H1 (cell line): Measurements from ENCODE around the gene CTAGE1. TPM values are rescaled to one million over a fixed set of nuclear protein-coding genes. Genes with fewer than 3 reads are reported as not detected.

Source experiments
- CTCF ChIA-PET: fragments of 300-600 bp; sonication (Branson Sonifier 250); formaldehyde crosslinking; loops from one replicate; lab custom pipeline; 2021; ENCODE audit not compliant: partially characterized antibody; lab: Charles Lee
- POLR2A ChIA-PET: fragments of 300-600 bp; sonication (Branson Sonifier 250); formaldehyde crosslinking; loops from one replicate; lab custom pipeline; 2021; ENCODE audit warnings: inconsistent platforms; ENCODE audit not compliant: partially characterized antibody; lab: Charles Lee
- DNase-seq, 2 experiments: peaks; one replicate each; pipeline versions ENCODE4 v3.0.0 to v3.0.0-alpha.2; 2010 to 2022; ENCODE audit warnings: low spot score in 2 of 2, low read depth in 1 of 2, mixed read lengths in 1 of 2
- FAIRE-seq: peaks from 2 replicates; lab custom pipeline; 2011; peaks lifted over from hg19 to GRCh38; lab: Jason Lieb, UNC
- H2AFZ ChIP-seq: 2 replicates; pipeline ENCODE4 v1.8.1; 2012; ENCODE audit warnings: low read length, inconsistent platforms
- H2AK5ac ChIP-seq: 2 replicates; pipeline ENCODE4 v1.6.1; 2013; ENCODE audit warnings: low read depth, low read length
- H2BK120ac ChIP-seq: replicated peaks from 2 replicates; pipeline ENCODE3; 2013; ENCODE audit warnings: low read depth, low read length, inconsistent platforms
- H2BK12ac ChIP-seq: 2 replicates; pipeline ENCODE4 v1.6.1; 2013; ENCODE audit warnings: low read depth, low read length
- H2BK15ac ChIP-seq: 2 replicates; pipeline ENCODE4 v1.6.1; 2013; ENCODE audit warnings: low read length
- H2BK20ac ChIP-seq: 2 replicates; pipeline ENCODE4 v1.6.1; 2013; ENCODE audit warnings: low read length
- H2BK5ac ChIP-seq: 2 replicates; pipeline ENCODE4 v1.6.1; 2013; ENCODE audit warnings: low read depth, low read length
- H3K14ac ChIP-seq: 2 replicates; pipeline ENCODE4 v1.6.1; 2013; ENCODE audit warnings: inconsistent platforms; ENCODE audit not compliant: insufficient read length
- H3K18ac ChIP-seq: 2 replicates; pipeline ENCODE4 v1.6.1; 2013; ENCODE audit warnings: low read length; ENCODE audit errors: extremely low read depth
- H3K23ac ChIP-seq: 2 replicates; pipeline ENCODE4 v1.6.1; 2013; ENCODE audit warnings: inconsistent platforms; ENCODE audit not compliant: insufficient read length
- H3K23me2 ChIP-seq: 2 replicates; pipeline ENCODE4 v1.6.1; 2013; ENCODE audit warnings: low read depth, low read length
- H3K27ac ChIP-seq: 2 replicates; pipeline ENCODE4 v1.6.1; 2011; ENCODE audit warnings: low read depth, low read length, inconsistent platforms
- H3K27me3 ChIP-seq, 4 experiments: replicated peaks in 1 of 4; 1 replicate in 1 of 4; 2 replicates in 3 of 4; pipeline versions ENCODE4 v1.6.1 to v1.8.1; 2011 to 2013; ENCODE audit warnings: low read length in 3 of 4, mild to moderate bottlenecking in 3 of 4, inconsistent platforms in 2 of 4, mixed read lengths in 2 of 4, moderate library complexity in 1 of 4; ENCODE audit not compliant: control insufficient read depth in 3 of 4, insufficient read depth in 3 of 4; ENCODE audit errors: extremely low read depth in 1 of 4
- H3K36me3 ChIP-seq, 4 experiments: 2 replicates each; pipeline versions ENCODE4 v1.6.1 to v1.8.1; 2011 to 2013; ENCODE audit warnings: mild to moderate bottlenecking in 4 of 4, low read length in 3 of 4, moderate library complexity in 2 of 4, control low read depth in 1 of 4, inconsistent platforms in 1 of 4; ENCODE audit not compliant: insufficient read depth in 4 of 4, control insufficient read depth in 2 of 4
- H3K4ac ChIP-seq: replicated peaks from 2 replicates; pipeline ENCODE3; 2013; ENCODE audit warnings: low read length, low read depth, mixed read lengths, inconsistent platforms; ENCODE audit not compliant: insufficient read length
- H3K4me1 ChIP-seq, 4 experiments: replicated peaks in 1 of 4; 1 replicate in 1 of 4; 2 replicates in 3 of 4; pipeline versions ENCODE4 v1.6.1 to v1.8.1; 2011 to 2013; ENCODE audit warnings: low read length in 3 of 4, inconsistent platforms in 2 of 4, mixed read lengths in 1 of 4; ENCODE audit not compliant: insufficient read depth in 4 of 4, control insufficient read depth in 3 of 4
- H3K4me2 ChIP-seq, 2 experiments: 2 replicates each; pipeline versions ENCODE4 v1.6.1 to v1.8.1; 2011 to 2013; ENCODE audit warnings: low read depth in 2 of 2, low read length in 2 of 2, control low read depth in 1 of 2, inconsistent platforms in 1 of 2, mild to moderate bottlenecking in 1 of 2; ENCODE audit not compliant: insufficient read depth in 1 of 2
- H3K4me3 ChIP-seq, 4 experiments: fragments of 200-600, 300-600 bp in 1 of 4; sonication (generic), shearing (Covaris generic), sonication (Bioruptor Twin) in 1 of 4; 2 replicates each; pipeline versions ENCODE4 v1.5.1 to v1.8.1; 2011 to 2016; ENCODE audit warnings: low read length in 4 of 4, low read depth in 3 of 4, control low read depth in 2 of 4, inconsistent platforms in 2 of 4, mild to moderate bottlenecking in 2 of 4, mixed read lengths in 1 of 4, moderate library complexity in 1 of 4; ENCODE audit not compliant: insufficient read depth in 2 of 4; ENCODE audit errors: extremely low read depth in 1 of 4
- H3K56ac ChIP-seq: replicated peaks from 2 replicates; pipeline ENCODE3; 2013; ENCODE audit warnings: low read depth, mild to moderate bottlenecking, mixed read lengths, low read length, inconsistent platforms; ENCODE audit not compliant: insufficient read length
- H3K79me1 ChIP-seq: 2 replicates; pipeline ENCODE4 v1.6.1; 2013; ENCODE audit warnings: low read depth, low read length, control low read depth
- H3K79me2 ChIP-seq, 2 experiments: 2 replicates each; pipeline versions ENCODE4 v1.6.1 to v1.8.1; 2012 to 2013; ENCODE audit warnings: low read length in 2 of 2, mild to moderate bottlenecking in 2 of 2, inconsistent platforms in 1 of 2; ENCODE audit not compliant: insufficient read depth in 2 of 2, control insufficient read depth in 1 of 2
- H3K9ac ChIP-seq, 4 experiments: replicated peaks in 1 of 4; 1 replicate in 1 of 4; 2 replicates in 3 of 4; pipeline versions ENCODE4 v1.6.1 to v1.8.1; 2011 to 2013; ENCODE audit warnings: low read depth in 3 of 4, low read length in 3 of 4, control low read depth in 2 of 4, mild to moderate bottlenecking in 2 of 4, moderate library complexity in 2 of 4, inconsistent platforms in 1 of 4; ENCODE audit errors: extremely low read depth in 1 of 4
- H3K9me3 ChIP-seq, 2 experiments: 2 replicates each; pipeline versions ENCODE4 v1.6.1 to v1.8.1; 2012 to 2013; ENCODE audit warnings: mild to moderate bottlenecking in 2 of 2, moderate library complexity in 2 of 2, control low read depth in 1 of 2, inconsistent platforms in 1 of 2, low read depth in 1 of 2, low read length in 1 of 2, mixed read lengths in 1 of 2; ENCODE audit not compliant: insufficient read depth in 2 of 2
- H4K20me1 ChIP-seq, 2 experiments: replicated peaks in 1 of 2; 2 replicates each; pipeline versions ENCODE3 to v1.8.1; 2011 to 2013; ENCODE audit warnings: inconsistent platforms in 2 of 2, low read length in 2 of 2, mild to moderate bottlenecking in 1 of 2; ENCODE audit not compliant: insufficient read depth in 2 of 2, control insufficient read depth in 1 of 2
- H4K5ac ChIP-seq: 2 replicates; pipeline ENCODE4 v1.6.1; 2013; ENCODE audit warnings: low read length, low read depth, mixed read lengths, inconsistent platforms; ENCODE audit not compliant: insufficient read length
- H4K8ac ChIP-seq: 2 replicates; pipeline ENCODE4 v1.8.0; 2013; ENCODE audit warnings: mild to moderate bottlenecking, moderate library complexity, low read length, inconsistent platforms; ENCODE audit not compliant: insufficient read depth; ENCODE audit errors: extremely low read depth
- H4K91ac ChIP-seq: replicated peaks from 2 replicates; pipeline ENCODE3; 2013; ENCODE audit warnings: low read length, mixed read lengths, inconsistent platforms; ENCODE audit not compliant: insufficient read length
- BRCA1 ChIP-seq: IDR thresholded peaks from 2 replicates; pipeline ENCODE4 v1.6.1; 2012; ENCODE audit warnings: low read depth, low read length, improper control_type of control experiment
- CTCF ChIP-seq, 3 experiments: IDR thresholded peaks; 1 replicate in 2 of 3; 2 replicates in 1 of 3; pipeline versions ENCODE4 v1.5.1 to v1.6.1; 2011; ENCODE audit warnings: low read length in 3 of 3, mild to moderate bottlenecking in 3 of 3, inconsistent platforms in 2 of 3, low read depth in 1 of 3, moderate library complexity in 1 of 3; ENCODE audit not compliant: insufficient read depth in 1 of 3; ENCODE audit errors: control extremely low read depth in 1 of 3
- EZH2 ChIP-seq: fragments of 200-600 bp; sonication (generic); IDR thresholded peaks from 2 replicates; pipeline ENCODE4 v1.7.1; 2012; ENCODE audit warnings: low read depth, mild to moderate bottlenecking, moderate library complexity, low read length, inconsistent platforms; ENCODE audit not compliant: severe bottlenecking
- GTF2F1 ChIP-seq: IDR thresholded peaks from 2 replicates; pipeline ENCODE4 v1.6.1; 2012; ENCODE audit warnings: low read depth, low read length, improper control_type of control experiment, borderline replicate concordance
- HDAC2 ChIP-seq, 2 experiments: fragments of 300-600 bp in 1 of 2; sonication (generic) in 1 of 2; IDR thresholded peaks; 2 replicates each; pipeline ENCODE4 v1.6.1; 2011 to 2012; ENCODE audit warnings: low read depth in 2 of 2, low read length in 2 of 2, mild to moderate bottlenecking in 2 of 2, moderate library complexity in 2 of 2, borderline replicate concordance in 1 of 2, inconsistent platforms in 1 of 2
- NRF1 ChIP-seq: IDR thresholded peaks from 2 replicates; pipeline ENCODE4 v1.6.1; 2011; ENCODE audit warnings: mild to moderate bottlenecking, low read depth, low read length, improper control_type of control experiment
- RAD21 ChIP-seq, 2 experiments: IDR thresholded peaks in 1 of 2; conservative IDR thresholded peaks in 1 of 2; 2 replicates each; pipeline ENCODE4 v1.6.1; 2011; ENCODE audit warnings: low read depth in 2 of 2, low read length in 2 of 2, improper control_type of control experiment in 1 of 2, inconsistent platforms in 1 of 2, mild to moderate bottlenecking in 1 of 2, moderate library complexity in 1 of 2
- SUZ12 ChIP-seq: fragments of 200-600 bp; sonication (generic); IDR thresholded peaks from 2 replicates; pipeline ENCODE4 v1.6.1; 2012; ENCODE audit warnings: mild to moderate bottlenecking, inconsistent platforms, low read length, moderate library complexity, mixed read lengths
- TAF7 ChIP-seq: optimal IDR thresholded peaks from 2 replicates; pipeline ENCODE3; 2011; ENCODE audit warnings: low read depth, mild to moderate bottlenecking, inconsistent platforms, low read length, moderate library complexity, borderline replicate concordance
- TBP ChIP-seq: IDR thresholded peaks from 2 replicates; pipeline ENCODE4 v1.6.1; 2011; ENCODE audit warnings: low read depth, low read length, improper control_type of control experiment
- TEAD4 ChIP-seq: IDR thresholded peaks from 2 replicates; pipeline ENCODE4 v1.6.1; 2012; ENCODE audit warnings: low read depth, low read length, inconsistent platforms, mixed read lengths
- WGBS, 2 experiments: shearing (Covaris generic) in 1 of 2; methylation state at CpG; one replicate each; pipeline versions ENCODE4 v1.1.6 to v1.1.7; 2013 to 2015; ENCODE audit warnings: low lambda C conversion rate in 2 of 2, mixed read lengths in 2 of 2, inconsistent platforms in 1 of 2, low coverage in 1 of 2, missing lambda C conversion rate in 1 of 2; ENCODE audit not compliant: insufficient replicate concordance in 2 of 2, insufficient coverage in 1 of 2, insufficient read length in 1 of 2; ENCODE audit errors: extremely low coverage in 1 of 2, missing lambda C conversion rate in 1 of 2; 5-methylcytosine and 5-hydroxymethylcytosine counted together
- polyA plus RNA-seq, 7 experiments: library from polyadenylated mRNA; depleted of rRNA in 3 of 7; stranded (reverse) in 5 of 7; unstranded in 2 of 7; fragments of >200 nt in 5 of 7; fragments of 200-250 nt in 2 of 7; gene quantifications; 1 replicate in 5 of 7; 2 replicates in 1 of 7; 4 replicates in 1 of 7; pipeline versions ENCODE4 v1.2.1 to v1.2.3, GENCODE V29; 2011 to 2013; ENCODE audit warnings: missing spikeins in 2 of 7, mixed read lengths in 2 of 7
- total RNA-seq: library from RNA; stranded (reverse); fragmentation: NEBNext Ultra II Directional; extraction: Animal tissue kit (Norgen Biotek cat#: 25700); gene quantifications from 2 replicates; pipeline ENCODE4 v1.2.1, GENCODE V29; 2021

The CTAGE1 gene
- total and polyA plus RNA-seq, 2 of the 8 experiments (the other 6 are each of a cell fraction or from before 2014, with no cell fraction given): not detected

DNA sequence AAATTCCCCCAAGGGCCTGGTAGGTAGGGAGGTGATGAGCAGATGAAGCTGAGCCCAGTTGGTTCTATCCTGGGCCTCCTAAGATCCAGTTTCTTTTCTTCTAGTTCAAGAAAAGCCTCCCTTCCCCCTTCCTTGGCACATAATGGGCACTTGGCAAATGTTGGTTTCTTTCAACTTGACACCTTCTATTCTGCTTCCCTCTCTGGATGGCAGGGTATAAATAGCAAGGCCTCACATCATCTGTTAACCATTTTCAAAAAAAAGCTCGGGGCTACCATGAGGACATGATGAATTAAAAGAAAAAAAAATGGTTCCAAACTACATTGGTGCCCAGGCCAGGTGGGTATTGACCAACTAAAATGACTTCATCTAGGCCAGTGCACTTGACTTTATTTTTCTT lies 29.9 kb downstream of the CTAGE1 start:
- Histone ChIP-seq H2BK15ac (no peak overlapping the region), H3K4me1 (no peaks in the 10 kb centered on the region), H3K79me2 (no peaks in the 10 kb centered on the region), H4K91ac (no peak overlapping the region), H3K18ac (no peak overlapping the region), H3K23me2 (no peaks in the 10 kb centered on the region), H4K20me1 (no peaks in the 10 kb centered on the region), H3K27ac (no peak overlapping the region), H3K9ac (no peak overlapping the region), H3K4me3 (no peak overlapping the region), H4K8ac (no peak overlapping the region), H2AK5ac (no peak overlapping the region), H3K27me3 (no peaks in the 10 kb centered on the region), H3K4ac (no peak overlapping the region), H2BK20ac (no peak overlapping the region), H2AFZ (no peak overlapping the region), H2BK12ac (no peak overlapping the region), H3K14ac (no peak overlapping the region), H3K36me3 (no peaks in the 10 kb centered on the region), H3K23ac (no peak overlapping the region), H3K4me2 (no peak overlapping the region), H2BK120ac (no peak overlapping the region), H4K5ac (no peak overlapping the region), H3K79me1 (no peaks in the 10 kb centered on the region), H3K9me3 (no peaks in the 10 kb centered on the region), H2BK5ac (no peak overlapping the region), H3K56ac (no peak overlapping the region)
- 100% methylated on average over 1 of the region's 1 CpG; no CpG with 5 or more reads in 1 of the 2 experiments for WGBS, 2 experiments
- CTCF ChIA-PET: interaction anchor here (1.8 kb wide), 1 partner anchor 9 kb away, joined by 7 read pairs; no protein-coding TSS in a partner anchor
- POLR2A ChIA-PET: no interaction called here
- FAIRE-seq (no peak), DNase-seq (no peak)
- TF ChIP-seq HDAC2 (IDR thresholded peaks at IDR 0.05; ENCODE audit: borderline replicate concordance in 1 of 2, low read depth in 2 of 2, low read length in 2 of 2) (no peak), CTCF (IDR thresholded peaks at IDR 0.05; ENCODE audit: control extremely low read depth in 1 of 3, insufficient read depth in 1 of 3, low read depth in 1 of 3, low read length in 3 of 3) (no peak), BRCA1 (no peak), TBP (no peak), TEAD4 (no peak), GTF2F1 (no peak), EZH2 (no peak), SUZ12 (no peak), RAD21 (IDR thresholded peaks at IDR 0.05 in 1 of 2, conservative IDR thresholded peaks at IDR 0.05 in 1 of 2; ENCODE audit: low read depth in 2 of 2, low read length in 2 of 2) (no peak), TAF7 (no peak), NRF1 (no peak)
